H1 (cell line): ENCODE results near the gene USP1. TPM values are rescaled to one million over a fixed set of nuclear protein-coding genes. Genes with fewer than 3 reads are reported as not detected.

Experiments used
- CTCF ChIA-PET: fragments of 300-600 bp; sonication (Branson Sonifier 250); formaldehyde crosslinking; loops from one replicate; lab custom pipeline; 2021; ENCODE audit not compliant: partially characterized antibody; lab: Charles Lee
- POLR2A ChIA-PET: fragments of 300-600 bp; sonication (Branson Sonifier 250); formaldehyde crosslinking; loops from one replicate; lab custom pipeline; 2021; ENCODE audit warnings: inconsistent platforms; ENCODE audit not compliant: partially characterized antibody; lab: Charles Lee
- DNase-seq, 2 experiments: peaks; one replicate each; pipeline versions ENCODE4 v3.0.0 to v3.0.0-alpha.2; 2010 to 2022; ENCODE audit warnings: low spot score in 2 of 2, low read depth in 1 of 2, mixed read lengths in 1 of 2
- FAIRE-seq: peaks from 2 replicates; lab custom pipeline; 2011; peaks lifted over from hg19 to GRCh38; lab: Jason Lieb, UNC
- H2AFZ ChIP-seq: 2 replicates; pipeline ENCODE4 v1.8.1; 2012; ENCODE audit warnings: low read length, inconsistent platforms
- H2AK5ac ChIP-seq: 2 replicates; pipeline ENCODE4 v1.6.1; 2013; ENCODE audit warnings: low read depth, low read length
- H2BK120ac ChIP-seq: replicated peaks from 2 replicates; pipeline ENCODE3; 2013; ENCODE audit warnings: low read depth, low read length, inconsistent platforms
- H2BK12ac ChIP-seq: 2 replicates; pipeline ENCODE4 v1.6.1; 2013; ENCODE audit warnings: low read depth, low read length
- H2BK15ac ChIP-seq: 2 replicates; pipeline ENCODE4 v1.6.1; 2013; ENCODE audit warnings: low read length
- H2BK20ac ChIP-seq: 2 replicates; pipeline ENCODE4 v1.6.1; 2013; ENCODE audit warnings: low read length
- H2BK5ac ChIP-seq: 2 replicates; pipeline ENCODE4 v1.6.1; 2013; ENCODE audit warnings: low read depth, low read length
- H3K14ac ChIP-seq: 2 replicates; pipeline ENCODE4 v1.6.1; 2013; ENCODE audit warnings: inconsistent platforms; ENCODE audit not compliant: insufficient read length
- H3K18ac ChIP-seq: 2 replicates; pipeline ENCODE4 v1.6.1; 2013; ENCODE audit warnings: low read length; ENCODE audit errors: extremely low read depth
- H3K23ac ChIP-seq: 2 replicates; pipeline ENCODE4 v1.6.1; 2013; ENCODE audit warnings: inconsistent platforms; ENCODE audit not compliant: insufficient read length
- H3K23me2 ChIP-seq: 2 replicates; pipeline ENCODE4 v1.6.1; 2013; ENCODE audit warnings: low read depth, low read length
- H3K27ac ChIP-seq: 2 replicates; pipeline ENCODE4 v1.6.1; 2011; ENCODE audit warnings: low read depth, low read length, inconsistent platforms
- H3K27me3 ChIP-seq, 4 experiments: replicated peaks in 1 of 4; 1 replicate in 1 of 4; 2 replicates in 3 of 4; pipeline versions ENCODE4 v1.6.1 to v1.8.1; 2011 to 2013; ENCODE audit warnings: low read length in 3 of 4, mild to moderate bottlenecking in 3 of 4, inconsistent platforms in 2 of 4, mixed read lengths in 2 of 4, moderate library complexity in 1 of 4; ENCODE audit not compliant: control insufficient read depth in 3 of 4, insufficient read depth in 3 of 4; ENCODE audit errors: extremely low read depth in 1 of 4
- H3K36me3 ChIP-seq, 4 experiments: 2 replicates each; pipeline versions ENCODE4 v1.6.1 to v1.8.1; 2011 to 2013; ENCODE audit warnings: mild to moderate bottlenecking in 4 of 4, low read length in 3 of 4, moderate library complexity in 2 of 4, control low read depth in 1 of 4, inconsistent platforms in 1 of 4; ENCODE audit not compliant: insufficient read depth in 4 of 4, control insufficient read depth in 2 of 4
- H3K4ac ChIP-seq: replicated peaks from 2 replicates; pipeline ENCODE3; 2013; ENCODE audit warnings: low read length, low read depth, mixed read lengths, inconsistent platforms; ENCODE audit not compliant: insufficient read length
- H3K4me1 ChIP-seq, 4 experiments: replicated peaks in 1 of 4; 1 replicate in 1 of 4; 2 replicates in 3 of 4; pipeline versions ENCODE4 v1.6.1 to v1.8.1; 2011 to 2013; ENCODE audit warnings: low read length in 3 of 4, inconsistent platforms in 2 of 4, mixed read lengths in 1 of 4; ENCODE audit not compliant: insufficient read depth in 4 of 4, control insufficient read depth in 3 of 4
- H3K4me2 ChIP-seq, 2 experiments: 2 replicates each; pipeline versions ENCODE4 v1.6.1 to v1.8.1; 2011 to 2013; ENCODE audit warnings: low read depth in 2 of 2, low read length in 2 of 2, control low read depth in 1 of 2, inconsistent platforms in 1 of 2, mild to moderate bottlenecking in 1 of 2; ENCODE audit not compliant: insufficient read depth in 1 of 2
- H3K4me3 ChIP-seq, 4 experiments: fragments of 200-600, 300-600 bp in 1 of 4; sonication (generic), shearing (Covaris generic), sonication (Bioruptor Twin) in 1 of 4; 2 replicates each; pipeline versions ENCODE4 v1.5.1 to v1.8.1; 2011 to 2016; ENCODE audit warnings: low read length in 4 of 4, low read depth in 3 of 4, control low read depth in 2 of 4, inconsistent platforms in 2 of 4, mild to moderate bottlenecking in 2 of 4, mixed read lengths in 1 of 4, moderate library complexity in 1 of 4; ENCODE audit not compliant: insufficient read depth in 2 of 4; ENCODE audit errors: extremely low read depth in 1 of 4
- H3K56ac ChIP-seq: replicated peaks from 2 replicates; pipeline ENCODE3; 2013; ENCODE audit warnings: low read depth, mild to moderate bottlenecking, mixed read lengths, low read length, inconsistent platforms; ENCODE audit not compliant: insufficient read length
- H3K79me1 ChIP-seq: 2 replicates; pipeline ENCODE4 v1.6.1; 2013; ENCODE audit warnings: low read depth, low read length, control low read depth
- H3K79me2 ChIP-seq, 2 experiments: 2 replicates each; pipeline versions ENCODE4 v1.6.1 to v1.8.1; 2012 to 2013; ENCODE audit warnings: low read length in 2 of 2, mild to moderate bottlenecking in 2 of 2, inconsistent platforms in 1 of 2; ENCODE audit not compliant: insufficient read depth in 2 of 2, control insufficient read depth in 1 of 2
- H3K9ac ChIP-seq, 4 experiments: replicated peaks in 1 of 4; 1 replicate in 1 of 4; 2 replicates in 3 of 4; pipeline versions ENCODE4 v1.6.1 to v1.8.1; 2011 to 2013; ENCODE audit warnings: low read depth in 3 of 4, low read length in 3 of 4, control low read depth in 2 of 4, mild to moderate bottlenecking in 2 of 4, moderate library complexity in 2 of 4, inconsistent platforms in 1 of 4; ENCODE audit errors: extremely low read depth in 1 of 4
- H3K9me3 ChIP-seq, 2 experiments: 2 replicates each; pipeline versions ENCODE4 v1.6.1 to v1.8.1; 2012 to 2013; ENCODE audit warnings: mild to moderate bottlenecking in 2 of 2, moderate library complexity in 2 of 2, control low read depth in 1 of 2, inconsistent platforms in 1 of 2, low read depth in 1 of 2, low read length in 1 of 2, mixed read lengths in 1 of 2; ENCODE audit not compliant: insufficient read depth in 2 of 2
- H4K20me1 ChIP-seq, 2 experiments: replicated peaks in 1 of 2; 2 replicates each; pipeline versions ENCODE3 to v1.8.1; 2011 to 2013; ENCODE audit warnings: inconsistent platforms in 2 of 2, low read length in 2 of 2, mild to moderate bottlenecking in 1 of 2; ENCODE audit not compliant: insufficient read depth in 2 of 2, control insufficient read depth in 1 of 2
- H4K5ac ChIP-seq: 2 replicates; pipeline ENCODE4 v1.6.1; 2013; ENCODE audit warnings: low read length, low read depth, mixed read lengths, inconsistent platforms; ENCODE audit not compliant: insufficient read length
- H4K8ac ChIP-seq: 2 replicates; pipeline ENCODE4 v1.8.0; 2013; ENCODE audit warnings: mild to moderate bottlenecking, moderate library complexity, low read length, inconsistent platforms; ENCODE audit not compliant: insufficient read depth; ENCODE audit errors: extremely low read depth
- H4K91ac ChIP-seq: replicated peaks from 2 replicates; pipeline ENCODE3; 2013; ENCODE audit warnings: low read length, mixed read lengths, inconsistent platforms; ENCODE audit not compliant: insufficient read length
- CTBP2 ChIP-seq: IDR thresholded peaks from 2 replicates; pipeline ENCODE4 v1.7.0; 2011; ENCODE audit warnings: borderline replicate concordance, mild to moderate bottlenecking, moderate library complexity, mixed read lengths, low read length; ENCODE audit not compliant: insufficient read depth, insufficient read length
- FOSL1 ChIP-seq: IDR thresholded peaks from 2 replicates; pipeline ENCODE4 v1.6.1; 2011; ENCODE audit warnings: mild to moderate bottlenecking, low read depth, low read length, moderate library complexity; ENCODE audit not compliant: insufficient read depth
- HDAC6 ChIP-seq: IDR thresholded peaks from one replicate; pipeline ENCODE4 v1.7.1; 2012; ENCODE audit warnings: low read depth, mild to moderate bottlenecking, inconsistent platforms, low read length, moderate library complexity
- KDM1A ChIP-seq: fragments of 200-600, 300-600 bp; sonication (generic); IDR thresholded peaks from 2 replicates; pipeline ENCODE4 v1.7.1; 2016; ENCODE audit warnings: mild to moderate bottlenecking, low read length, borderline replicate concordance
- KDM4A ChIP-seq: IDR thresholded peaks from one replicate; pipeline ENCODE4 v1.7.1; 2012; ENCODE audit warnings: low read depth, mild to moderate bottlenecking, moderate library complexity, low read length, inconsistent platforms; ENCODE audit not compliant: severe bottlenecking
- SIRT6 ChIP-seq: IDR thresholded peaks from one replicate; pipeline ENCODE4 v1.7.1; 2012; ENCODE audit warnings: low read length, inconsistent platforms
- SIX5 ChIP-seq: IDR thresholded peaks from 2 replicates; pipeline ENCODE4 v1.6.1; 2011; ENCODE audit warnings: mild to moderate bottlenecking, low read depth, low read length
- SUZ12 ChIP-seq: fragments of 200-600 bp; sonication (generic); IDR thresholded peaks from 2 replicates; pipeline ENCODE4 v1.6.1; 2012; ENCODE audit warnings: mild to moderate bottlenecking, inconsistent platforms, low read length, moderate library complexity, mixed read lengths
- TAF1 ChIP-seq: IDR thresholded peaks from 2 replicates; pipeline ENCODE4 v1.6.1; 2011; ENCODE audit warnings: mild to moderate bottlenecking, low read depth, low read length
- TBP ChIP-seq: IDR thresholded peaks from 2 replicates; pipeline ENCODE4 v1.6.1; 2011; ENCODE audit warnings: low read depth, low read length, improper control_type of control experiment
- WGBS, 2 experiments: shearing (Covaris generic) in 1 of 2; methylation state at CpG; one replicate each; pipeline versions ENCODE4 v1.1.6 to v1.1.7; 2013 to 2015; ENCODE audit warnings: low lambda C conversion rate in 2 of 2, mixed read lengths in 2 of 2, inconsistent platforms in 1 of 2, low coverage in 1 of 2, missing lambda C conversion rate in 1 of 2; ENCODE audit not compliant: insufficient replicate concordance in 2 of 2, insufficient coverage in 1 of 2, insufficient read length in 1 of 2; ENCODE audit errors: extremely low coverage in 1 of 2, missing lambda C conversion rate in 1 of 2; 5-methylcytosine and 5-hydroxymethylcytosine counted together
- polyA plus RNA-seq, 7 experiments: library from polyadenylated mRNA; depleted of rRNA in 3 of 7; stranded (reverse) in 5 of 7; unstranded in 2 of 7; fragments of >200 nt in 5 of 7; fragments of 200-250 nt in 2 of 7; gene quantifications; 1 replicate in 5 of 7; 2 replicates in 1 of 7; 4 replicates in 1 of 7; pipeline versions ENCODE4 v1.2.1 to v1.2.3, GENCODE V29; 2011 to 2013; ENCODE audit warnings: missing spikeins in 2 of 7, mixed read lengths in 2 of 7
- total RNA-seq: library from RNA; stranded (reverse); fragmentation: NEBNext Ultra II Directional; extraction: Animal tissue kit (Norgen Biotek cat#: 25700); gene quantifications from 2 replicates; pipeline ENCODE4 v1.2.1, GENCODE V29; 2021
- TF ChIP-seq, protein P1 (sequence below): IDR thresholded peaks from 2 replicates; pipeline ENCODE4 v1.6.1; 2011; ENCODE audit warnings: low read length, improper control_type of control experiment

USP1 gene
- total and polyA plus RNA-seq, 2 of the 8 experiments (the other 6 are each of a cell fraction or from before 2014, with no cell fraction given) = 9.1 to 49.6 TPM

DNA sequence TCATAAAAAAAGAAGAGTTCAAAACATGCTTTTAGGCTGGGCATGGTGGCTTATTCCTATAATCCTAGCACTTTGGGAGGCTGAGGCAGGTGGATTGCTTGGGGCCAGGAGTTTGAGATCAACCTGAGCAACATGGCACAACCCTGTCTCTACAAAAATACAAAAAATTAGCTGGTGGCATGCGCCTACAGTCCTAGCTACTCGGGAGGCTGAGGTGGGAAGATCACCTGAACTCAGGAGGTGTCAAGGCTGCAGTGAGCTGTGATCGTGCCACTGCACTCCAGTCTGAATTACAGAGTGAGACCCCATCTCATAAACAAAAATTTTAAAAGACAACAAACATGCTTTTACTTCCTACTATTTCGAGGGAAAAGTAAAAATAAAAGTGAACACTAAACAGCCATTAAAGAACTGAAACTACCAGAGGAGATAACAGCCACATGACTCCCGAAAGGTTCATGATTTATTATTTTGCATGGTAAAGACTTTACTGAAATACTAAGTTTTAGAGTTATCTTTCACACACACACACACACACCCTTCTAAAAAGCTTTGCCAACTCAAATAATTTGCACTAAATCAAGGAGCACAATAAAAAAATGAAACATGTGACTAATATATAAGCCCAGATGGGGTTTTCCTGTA is 48.1 kb downstream of the USP1 start:
- DNase-seq = no peak
- H2BK20ac ChIP-seq = no peak overlapping the region
- no peaks in the 10 kb centered on the region for H3K79me1 ChIP-seq
- no peak overlapping the region; a peak in 1 of 7 replicates for H3K9ac ChIP-seq
- H3K4ac ChIP-seq = no peak overlapping the region
- no peaks in the 10 kb centered on the region for H3K79me2 ChIP-seq
- 79% methylated on average over 5 of the region's 5 CpGs; no CpG with 5 or more reads in 1 of the 2 experiments for WGBS, 2 experiments
- H2AK5ac ChIP-seq = no peak overlapping the region
- CTCF ChIA-PET = interaction anchor here (0.9 kb wide), 1 partner anchor 26 kb away, joined by 3 read pairs; no protein-coding TSS in a partner anchor
- H3K18ac ChIP-seq = no peak overlapping the region
- no peaks in the 10 kb centered on the region for H3K23me2 ChIP-seq
- no peak overlapping the region for H4K8ac ChIP-seq
- no peak overlapping the region for H2BK120ac ChIP-seq
- no peak overlapping the region for H4K91ac ChIP-seq
- no peak overlapping the region; the same call in 1 of the 2 replicates for H2BK5ac ChIP-seq
- H4K20me1 ChIP-seq = no peaks in the 10 kb centered on the region
- FAIRE-seq = no peak
- no peaks in the 10 kb centered on the region; a peak in 1 of 8 replicates for H3K36me3 ChIP-seq
- no peak overlapping the region for H3K14ac ChIP-seq
- no peak overlapping the region for H2BK15ac ChIP-seq
- no peak overlapping the region for H3K4me3 ChIP-seq
- no peak overlapping the region for H3K27ac ChIP-seq
- H4K5ac ChIP-seq = no peak overlapping the region
- no peaks in the 10 kb centered on the region for H3K27me3 ChIP-seq
- H3K4me1 ChIP-seq = peaks cover 0 to 3% (median 0%) of the 10 kb centered on the region in 4 experiments; a peak in 3 of 7 replicates
- H2AFZ ChIP-seq = no peak overlapping the region
- H3K9me3 ChIP-seq = no peaks in the 10 kb centered on the region
- no peak overlapping the region for H3K56ac ChIP-seq
- no peak overlapping the region for H3K23ac ChIP-seq
- POLR2A ChIA-PET = interaction anchor here (1.9 kb wide), 1 partner anchor 48 kb away, joined by 6 read pairs; the partner anchor contains the start of gene USP1
- H3K4me2 ChIP-seq = no peak overlapping the region
- H2BK12ac ChIP-seq = no peak overlapping the region
- TF ChIP-seq TBP (no peak), KDM1A (no peak), KDM4A (no peak), TAF1 (no peak), FOSL1 (no peak), SIRT6 (no peak), SIX5 (no peak), HDAC6 (no peak), SUZ12 (no peak), CTBP2 (no peak)
- TF ChIP-seq, protein P1, sequence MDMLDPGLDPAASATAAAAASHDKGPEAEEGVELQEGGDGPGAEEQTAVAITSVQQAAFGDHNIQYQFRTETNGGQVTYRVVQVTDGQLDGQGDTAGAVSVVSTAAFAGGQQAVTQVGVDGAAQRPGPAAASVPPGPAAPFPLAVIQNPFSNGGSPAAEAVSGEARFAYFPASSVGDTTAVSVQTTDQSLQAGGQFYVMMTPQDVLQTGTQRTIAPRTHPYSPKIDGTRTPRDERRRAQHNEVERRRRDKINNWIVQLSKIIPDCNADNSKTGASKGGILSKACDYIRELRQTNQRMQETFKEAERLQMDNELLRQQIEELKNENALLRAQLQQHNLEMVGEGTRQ = no peak
